ELF-1 (cell line): ENCODE data around the gene ZNF644.
A peak's percentile ranks its signal among the peaks of the same experiment; 100 is the strongest.
"Not testable (repeated sequence)": the region's sequence is repeated elsewhere in the genome, so short reads cannot be mapped to it uniquely, and the experiment has no call there.

Source experiments
- DNase-seq: peaks from one replicate; pipeline ENCODE4 v3.0.0-alpha.2; 2016; ENCODE audit warnings: low read depth, low spot score

ZNF644 gene

DNA sequence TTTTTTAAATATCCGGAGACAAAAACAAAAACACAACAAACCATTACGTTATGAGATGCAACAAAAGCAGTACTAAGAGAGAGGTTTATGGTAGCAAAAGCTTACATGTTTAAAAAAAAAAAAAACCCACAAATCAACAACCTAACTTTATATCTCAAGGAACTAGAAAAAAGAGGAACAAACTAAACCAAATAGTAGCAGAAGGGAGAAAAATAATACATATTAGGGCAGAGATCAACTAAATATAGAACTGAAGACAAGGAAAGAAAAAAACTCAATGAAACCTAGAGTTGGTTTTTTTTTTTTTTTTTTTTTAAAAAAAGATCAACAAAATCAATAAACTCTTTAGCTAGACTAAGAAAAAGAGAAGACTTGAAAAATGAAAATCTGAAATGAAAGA lies 34.9 kb downstream of the ZNF644 start:
- no peak for DNase-seq

DNA sequence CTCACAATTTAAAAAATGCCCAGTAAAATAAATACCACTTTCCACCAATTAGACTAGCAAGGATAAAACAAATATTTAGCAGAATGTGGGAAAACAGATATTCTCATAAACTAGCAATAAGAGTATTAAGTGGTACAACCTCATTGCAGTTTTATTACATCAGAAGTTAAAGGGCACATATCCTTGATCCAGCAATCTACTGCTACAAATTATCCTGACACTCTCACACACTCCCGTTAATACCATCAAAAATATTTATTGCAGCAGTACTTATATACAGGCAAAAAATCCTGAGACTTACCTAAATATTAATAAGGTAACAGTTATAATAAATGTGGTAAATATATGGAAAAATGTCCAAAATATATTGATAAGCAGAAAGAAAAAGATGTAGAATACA lies 44.3 kb downstream of the ZNF644 start:
- no peak for DNase-seq

DNA sequence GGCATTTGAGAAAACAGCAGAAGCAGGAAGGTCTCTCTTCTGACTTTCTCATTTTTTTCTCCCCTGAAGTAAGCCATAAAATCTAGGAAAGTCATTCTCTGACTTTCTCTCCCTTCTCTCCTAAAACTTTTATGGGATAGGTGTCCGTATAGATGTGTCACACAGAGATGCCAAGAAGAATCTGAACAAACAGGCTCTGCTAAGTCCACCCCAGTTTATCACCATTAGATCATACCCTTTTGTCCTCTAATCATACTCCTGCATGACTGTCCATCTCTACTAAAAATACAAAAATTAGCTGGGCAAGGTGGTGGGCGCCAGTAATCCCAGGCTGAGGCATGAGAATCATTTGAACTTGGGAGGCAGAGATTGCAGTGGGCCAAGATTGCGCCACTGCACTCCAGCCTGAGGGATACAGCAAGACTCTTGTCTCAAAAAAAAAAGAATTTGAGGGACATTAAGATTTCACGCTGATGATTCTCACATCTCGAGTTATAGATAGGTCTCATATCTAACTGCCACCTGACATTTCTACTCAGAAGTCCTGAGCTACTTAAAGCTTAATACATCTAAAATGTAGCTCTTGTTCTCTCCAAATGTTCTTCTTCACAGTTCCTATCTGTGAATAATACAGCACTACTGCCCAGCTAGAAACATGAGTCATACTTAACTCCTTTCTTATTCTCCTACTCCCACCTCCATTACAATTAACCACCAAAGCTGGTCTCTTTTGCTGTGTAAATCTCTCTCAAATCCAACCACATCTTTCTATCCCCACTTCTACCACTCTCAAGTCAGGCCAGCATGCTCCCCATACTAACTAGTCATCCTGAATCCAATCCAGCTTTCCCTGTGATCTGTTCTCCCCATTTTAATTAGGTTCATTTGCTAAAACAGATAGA lies 47.7 kb downstream of the ZNF644 start:
- DNase-seq = no peak

DNA sequence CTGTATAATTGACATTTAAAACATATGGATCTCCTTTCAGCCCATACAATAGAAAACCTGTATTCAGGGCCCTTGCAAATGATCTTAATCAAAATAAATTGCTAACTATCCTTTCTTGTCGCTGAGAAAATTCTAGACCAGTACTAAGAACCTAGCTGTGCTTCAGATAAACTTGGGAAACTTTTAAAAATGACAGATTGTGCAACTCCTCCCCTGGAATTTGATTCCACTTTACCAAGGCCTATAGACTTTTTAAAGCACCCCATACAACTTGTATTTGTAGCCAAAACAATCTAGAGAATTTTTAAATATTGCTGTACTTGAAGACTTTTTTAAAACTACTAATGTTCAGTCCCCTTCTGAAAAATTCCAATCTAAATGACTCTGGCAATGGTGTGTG lies 51.6 kb downstream of the ZNF644 start:
- no peak for DNase-seq

DNA sequence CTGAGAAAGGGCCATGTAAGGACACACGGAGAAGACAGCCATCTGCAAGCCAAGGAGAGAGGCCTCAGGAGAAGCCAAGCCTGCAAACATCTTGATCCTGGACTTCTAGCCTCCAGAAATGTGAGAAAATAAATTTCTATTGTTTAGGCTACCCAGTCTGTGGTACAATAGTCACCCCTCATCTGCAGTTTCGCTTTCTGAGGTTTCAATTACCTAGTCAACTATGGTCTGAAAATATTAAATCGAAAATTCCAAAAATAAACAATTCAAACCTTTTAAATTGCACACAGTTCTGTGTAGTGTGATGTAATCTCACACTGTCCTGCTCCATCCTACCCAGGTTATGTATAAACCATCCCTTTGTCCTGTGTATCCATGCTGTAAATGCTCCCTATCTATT lies 52.6 kb downstream of the ZNF644 start:
- no peak for DNase-seq

DNA sequence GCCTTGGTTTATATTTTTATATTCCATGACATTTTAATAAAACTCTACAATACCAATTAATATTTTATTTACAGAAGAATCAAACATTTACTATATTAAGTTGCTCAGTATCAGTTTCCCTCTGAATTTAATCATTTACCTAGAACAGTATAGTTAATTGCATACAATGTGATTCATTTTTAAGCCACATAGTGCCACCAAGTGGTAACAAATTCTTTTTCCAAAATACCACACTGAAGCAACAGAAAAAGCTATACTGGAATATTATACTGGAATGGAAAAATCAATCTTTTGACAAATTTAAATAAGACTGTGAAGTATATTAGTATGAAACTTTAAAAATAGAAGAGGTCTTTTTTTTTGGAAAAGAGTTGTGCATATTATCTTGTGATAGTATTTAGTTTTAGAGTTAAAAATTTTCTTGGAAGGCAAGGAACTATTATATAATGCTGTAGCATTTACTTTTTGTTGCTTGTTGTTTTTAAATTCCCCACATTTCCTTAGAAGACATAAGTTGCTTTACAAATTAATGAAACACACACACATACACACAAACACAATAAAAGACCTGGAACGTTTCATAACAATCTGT lies 57.3 kb downstream of the ZNF644 start:
- DNase-seq = no peak

DNA sequence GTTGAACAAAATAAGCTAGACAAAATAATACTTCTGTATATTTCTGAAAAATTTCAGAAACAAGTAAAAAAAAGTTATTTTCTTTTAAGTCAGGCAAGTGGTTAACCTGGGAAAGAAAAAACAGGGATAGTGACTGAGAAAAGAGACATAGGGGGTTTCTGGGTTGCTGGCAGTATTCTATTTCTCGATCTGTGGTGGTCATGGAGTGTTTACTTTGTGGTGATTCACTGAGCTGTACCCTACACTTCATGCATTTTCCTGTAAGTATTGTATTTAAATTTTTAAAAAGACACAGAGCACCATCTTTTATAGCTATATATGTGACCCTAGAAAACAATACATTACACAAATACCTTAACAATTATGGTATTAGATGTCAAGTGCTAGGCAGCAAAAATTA lies 58.2 kb downstream of the ZNF644 start:
- DNase-seq = no peak

DNA sequence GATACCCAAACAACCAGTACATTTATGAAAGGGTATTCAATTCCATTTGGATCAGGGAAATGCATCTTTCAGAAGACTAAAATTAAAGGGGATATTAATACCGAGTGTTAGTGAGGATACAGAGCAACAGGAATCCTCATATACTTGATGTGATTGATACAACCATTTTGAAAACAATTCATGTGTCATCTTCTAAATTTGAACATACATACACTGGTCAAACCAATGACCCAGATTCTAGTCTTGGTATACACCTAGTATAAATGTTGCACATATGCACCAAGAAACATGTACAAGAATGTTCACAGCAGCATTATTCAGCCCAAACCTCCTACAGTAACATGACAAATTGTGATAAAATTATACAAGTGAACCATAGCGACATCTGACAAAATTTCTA lies 58.6 kb downstream of the ZNF644 start:
- no peak for DNase-seq

DNA sequence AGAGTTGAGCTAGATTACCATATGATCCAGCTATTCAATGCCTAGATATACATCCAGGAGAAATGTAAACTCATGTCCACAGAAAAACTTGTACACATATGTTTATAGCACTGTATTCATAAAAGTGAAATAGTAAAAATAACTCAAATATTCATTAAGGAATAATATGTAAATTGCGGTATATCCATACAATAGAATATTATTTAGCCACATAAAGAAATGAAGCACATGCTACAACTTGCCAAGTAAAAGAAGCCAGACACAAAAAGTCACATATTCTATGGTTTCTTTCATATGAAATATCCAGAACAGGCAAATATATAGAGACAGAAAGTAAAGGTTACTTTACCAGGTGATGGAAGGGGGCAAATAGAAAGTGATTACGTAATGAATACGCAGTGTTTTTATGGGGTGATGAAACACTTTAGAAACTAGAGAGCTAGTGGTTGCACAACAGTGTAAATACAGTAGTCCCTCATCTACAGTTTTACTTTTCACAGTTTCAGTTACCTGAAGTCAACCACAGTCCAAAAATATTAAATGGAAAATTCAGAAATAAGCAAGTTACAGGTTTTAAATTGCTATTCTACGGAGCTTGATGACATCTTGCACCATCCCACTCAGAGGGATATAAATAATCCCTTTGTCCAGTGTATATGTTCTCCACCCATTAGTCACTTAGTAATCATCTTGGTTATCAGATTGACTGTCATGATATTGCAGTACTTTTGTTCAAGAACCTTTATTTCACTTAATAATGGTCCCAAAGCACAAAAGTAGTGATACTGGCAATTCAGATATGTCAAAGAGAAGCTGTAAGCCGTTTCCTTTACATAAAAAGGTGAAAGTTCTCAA lies 62.3 kb downstream of the ZNF644 start:
- no peak for DNase-seq

DNA sequence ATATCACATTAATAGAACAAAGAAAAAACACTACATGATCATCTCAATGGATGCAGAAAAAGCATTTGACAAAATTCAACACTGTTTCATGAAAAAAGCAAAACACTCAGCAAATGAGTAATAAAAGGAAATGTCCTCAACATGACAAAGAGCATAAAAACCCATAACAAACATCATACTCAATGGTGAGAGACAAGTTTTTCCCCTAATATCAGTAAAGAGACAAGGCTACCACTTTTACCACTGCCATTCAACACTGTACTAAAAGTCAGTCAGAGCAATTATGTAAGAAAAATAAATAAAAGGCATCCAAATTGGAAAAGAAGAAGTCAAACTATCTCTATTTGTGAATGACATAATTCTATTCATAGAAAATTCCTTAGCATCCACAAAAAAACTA lies 64.3 kb downstream of the ZNF644 start:
- DNase-seq = no peak

DNA sequence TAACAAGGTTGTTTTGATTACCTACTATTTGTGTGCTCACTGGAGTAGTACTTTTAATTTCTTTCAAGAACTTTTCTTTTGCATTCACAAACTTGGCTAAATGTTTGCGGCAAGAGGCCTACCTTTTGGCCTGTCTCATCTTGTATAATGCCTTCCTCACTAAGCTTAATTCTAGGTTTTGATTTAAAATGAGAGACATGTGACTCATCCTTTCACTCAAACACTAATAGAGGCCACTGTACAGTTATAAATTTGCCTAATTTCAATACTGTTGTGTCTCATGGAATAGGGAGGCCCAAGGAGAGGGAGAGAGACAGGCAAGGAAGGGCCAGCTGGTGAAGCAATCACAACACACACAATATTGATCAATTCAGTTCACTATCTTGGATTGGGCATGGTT lies 66.1 kb downstream of the ZNF644 start:
- DNase-seq = no peak

DNA sequence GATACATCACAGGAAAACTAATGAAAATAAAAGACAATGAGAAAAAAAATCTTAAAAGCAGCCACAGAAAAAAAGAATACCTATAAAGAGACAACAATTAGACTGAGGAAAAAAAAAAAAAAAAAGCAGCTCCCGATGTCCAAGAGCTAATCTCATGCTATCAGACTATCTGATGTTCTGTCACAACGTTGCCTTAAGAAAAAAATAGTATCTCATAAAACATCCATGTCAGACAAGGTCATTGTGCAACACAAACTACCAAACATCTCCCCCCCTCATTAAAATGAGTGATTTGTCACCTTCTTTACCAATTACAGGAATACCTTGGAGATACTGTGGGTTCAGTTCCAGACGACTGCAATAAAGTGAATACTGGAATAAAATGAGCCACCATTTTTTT lies 68.9 kb downstream of the ZNF644 start:
- no peak for DNase-seq

DNA sequence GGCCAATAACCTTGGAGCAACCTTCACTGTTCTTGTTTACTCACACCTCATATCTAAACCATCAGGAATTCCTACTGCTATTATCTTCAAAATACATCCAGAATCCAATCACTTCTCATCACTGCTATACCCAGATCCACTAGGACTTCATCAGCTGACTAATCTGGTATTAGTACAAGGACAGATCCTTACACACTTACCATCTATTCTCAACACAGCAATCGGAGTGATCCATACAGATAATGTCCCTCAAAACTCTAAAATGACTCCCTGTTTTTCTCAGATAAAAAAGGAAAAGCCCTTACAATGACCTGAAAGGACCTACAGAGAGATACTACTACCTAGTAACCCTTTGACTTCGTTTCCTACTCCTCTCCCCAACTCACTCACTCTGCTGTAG lies 70.8 kb downstream of the ZNF644 start:
- DNase-seq = no peak

DNA sequence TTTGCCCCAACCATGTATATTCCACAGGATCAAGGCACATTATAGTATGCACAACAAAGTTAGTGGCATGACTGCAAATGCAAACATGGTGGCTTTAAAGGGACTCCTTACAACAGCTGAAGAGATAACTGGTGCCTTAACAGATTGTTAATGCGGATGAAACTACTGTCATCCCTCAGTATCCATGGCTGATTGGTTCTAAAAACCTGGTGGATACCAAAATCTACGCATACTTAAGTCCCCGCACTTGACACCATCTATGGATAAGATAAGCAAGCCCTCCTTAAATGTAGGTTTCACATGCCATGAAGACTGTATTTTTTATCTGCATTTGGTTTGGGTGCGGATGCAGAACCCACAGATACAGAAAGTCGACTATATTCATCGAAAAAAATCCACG lies 73.5 kb downstream of the ZNF644 start:
- DNase-seq = no peak

DNA sequence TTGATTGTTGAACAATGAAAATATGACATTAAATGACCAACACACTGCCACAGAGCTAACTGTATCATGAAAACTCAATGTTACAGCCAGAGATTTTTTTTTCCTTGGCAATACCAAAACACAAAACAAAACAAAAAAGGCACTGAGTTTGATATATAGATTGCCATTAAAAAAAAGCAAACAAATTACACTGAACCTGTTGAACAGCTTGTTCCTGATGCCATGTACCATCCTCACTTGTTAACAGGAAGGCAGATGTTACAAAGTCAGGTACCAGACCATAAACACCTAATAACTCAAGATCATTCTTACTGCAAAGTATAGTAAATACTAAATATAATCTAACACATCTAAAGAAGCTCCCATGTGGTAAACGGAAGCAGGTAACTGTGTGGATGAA lies 75.2 kb downstream of the ZNF644 start:
- DNase-seq = no peak

DNA sequence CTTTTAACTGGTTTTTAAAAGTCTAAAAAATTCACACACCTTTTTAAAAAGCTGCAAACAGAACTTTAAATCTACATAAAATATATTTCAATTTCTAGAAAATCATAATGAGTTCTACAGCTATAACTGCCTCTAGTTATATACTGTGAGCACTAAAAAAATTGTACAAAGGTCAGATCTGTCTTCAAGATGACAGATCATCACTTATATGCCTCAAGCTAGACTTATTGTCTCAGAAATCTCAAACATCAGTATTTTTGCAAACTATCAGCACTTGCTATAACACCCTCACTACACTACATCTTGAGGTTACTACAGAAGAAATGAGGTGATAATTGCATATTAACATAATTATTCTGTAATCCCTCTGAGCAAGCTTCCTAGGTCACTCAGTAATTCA lies 76.5 kb downstream of the ZNF644 start:
- DNase-seq = no peak

DNA sequence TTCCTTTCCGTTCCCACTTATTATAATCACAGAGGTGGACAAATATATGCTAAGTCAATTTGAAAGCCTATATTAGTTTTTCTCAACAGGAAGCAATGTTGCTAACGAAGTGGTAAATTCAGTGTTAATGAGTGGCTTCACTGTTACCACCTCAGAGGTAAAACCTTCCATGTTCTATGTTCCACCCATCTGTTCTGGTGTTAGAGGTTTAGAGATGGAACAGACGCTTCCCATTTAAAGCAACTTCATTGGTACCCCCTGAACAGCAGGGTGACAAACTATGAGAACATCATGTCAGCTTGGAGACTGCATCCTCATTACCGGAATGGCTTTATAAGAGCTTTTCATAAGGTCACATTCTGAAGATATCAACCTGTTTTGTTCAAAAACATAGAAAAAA lies 77.9 kb downstream of the ZNF644 start:
- no peak for DNase-seq

DNA sequence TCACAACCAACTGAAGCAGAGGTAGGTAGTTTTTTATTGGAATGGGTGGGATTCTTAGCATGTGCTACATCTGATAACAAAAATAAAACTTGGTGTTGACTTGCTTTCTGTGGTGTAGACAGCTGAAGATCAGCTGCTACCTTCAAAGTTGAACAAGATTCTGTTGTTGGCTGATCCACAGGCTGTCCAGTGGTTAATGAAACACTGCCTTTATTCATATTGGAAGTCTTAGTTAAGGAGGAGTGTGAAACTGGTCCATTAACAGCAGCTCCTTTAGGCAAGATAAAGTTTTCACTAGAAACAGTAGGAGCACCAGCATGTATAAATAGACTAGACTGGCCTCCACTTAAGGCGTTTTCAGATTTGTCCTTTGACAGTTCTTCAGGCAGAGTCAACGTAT lies 81.1 kb downstream of the ZNF644 start:
- DNase-seq = no peak

DNA sequence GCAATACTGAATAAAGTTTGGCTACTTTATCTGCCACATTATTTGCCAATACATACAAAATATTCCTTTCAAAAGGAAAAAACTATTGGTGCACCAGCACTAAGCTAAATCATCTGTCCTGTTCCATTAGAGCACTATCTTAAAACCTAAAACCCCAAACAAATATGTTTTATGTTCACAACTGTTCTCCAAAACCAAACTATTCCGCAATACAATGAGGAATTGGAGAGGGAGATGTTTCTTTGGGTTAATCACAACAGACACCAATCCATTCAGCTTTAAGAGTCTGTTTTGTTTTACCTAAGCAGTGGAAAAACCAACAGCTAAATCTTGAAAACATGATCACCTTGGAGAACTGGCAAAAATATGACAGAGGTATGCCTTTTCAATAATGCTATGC lies 85.1 kb downstream of the ZNF644 start:
- no peak for DNase-seq

DNA sequence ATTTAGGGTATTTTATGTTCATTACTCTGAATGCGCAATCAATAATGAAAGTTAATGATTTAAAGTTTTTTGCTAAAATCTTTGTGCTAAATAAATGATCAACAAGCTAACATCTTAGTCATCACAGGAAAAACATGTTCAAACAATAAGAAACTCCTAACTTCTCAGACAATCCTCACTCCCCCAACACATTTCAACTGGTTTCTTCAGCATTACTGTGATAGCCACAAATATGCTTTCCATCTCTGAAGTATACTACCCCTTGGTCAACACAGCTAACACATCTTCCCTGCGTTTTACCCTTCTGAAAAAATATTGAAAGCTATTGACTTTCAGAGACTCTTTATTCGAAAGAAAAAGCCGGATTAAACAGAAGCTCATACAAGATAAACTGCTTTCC lies 85.8 kb downstream of the ZNF644 start:
- DNase-seq = no peak

DNA sequence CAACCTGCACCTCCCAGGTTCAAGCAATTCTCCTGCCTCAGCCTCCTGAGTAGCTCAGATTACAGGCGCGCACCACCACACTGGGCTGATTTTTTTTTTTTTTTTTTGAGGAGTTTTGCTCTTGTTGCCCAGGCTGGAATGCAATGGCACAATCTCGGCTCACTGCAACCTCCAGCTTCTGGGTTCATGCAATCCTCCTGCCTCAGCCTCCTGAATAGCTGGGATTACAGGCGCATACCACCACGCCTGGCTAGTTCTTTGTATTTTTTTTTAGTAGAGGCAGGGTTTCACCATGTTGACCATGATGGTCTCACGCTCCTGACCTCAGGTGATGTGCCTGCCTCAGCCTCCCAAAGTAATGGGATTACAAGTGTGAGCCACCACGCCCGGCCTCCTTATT lies 93.6 kb downstream of the ZNF644 start:
- DNase-seq = not testable (repeated sequence)

DNA sequence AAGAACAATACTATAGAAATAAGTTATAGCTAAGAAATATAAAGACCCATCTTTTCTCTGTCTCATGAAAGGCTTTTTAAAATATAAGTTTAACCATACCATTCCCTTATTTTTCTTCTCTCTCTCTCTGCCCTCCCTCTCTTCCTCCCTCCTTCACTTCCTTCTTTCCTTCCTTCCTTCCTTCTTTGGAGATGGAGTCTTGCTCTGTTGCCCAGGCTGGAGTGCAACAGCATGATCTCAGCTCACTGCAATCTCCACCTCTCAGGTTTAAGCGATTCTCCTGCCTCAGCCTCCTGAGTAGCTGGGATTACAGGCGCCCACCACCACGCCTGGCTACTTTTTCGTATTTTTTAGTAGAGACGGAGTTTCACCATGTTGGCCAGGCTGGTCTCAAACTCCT lies 94.2 kb downstream of the ZNF644 start:
- DNase-seq = not testable (repeated sequence)

DNA sequence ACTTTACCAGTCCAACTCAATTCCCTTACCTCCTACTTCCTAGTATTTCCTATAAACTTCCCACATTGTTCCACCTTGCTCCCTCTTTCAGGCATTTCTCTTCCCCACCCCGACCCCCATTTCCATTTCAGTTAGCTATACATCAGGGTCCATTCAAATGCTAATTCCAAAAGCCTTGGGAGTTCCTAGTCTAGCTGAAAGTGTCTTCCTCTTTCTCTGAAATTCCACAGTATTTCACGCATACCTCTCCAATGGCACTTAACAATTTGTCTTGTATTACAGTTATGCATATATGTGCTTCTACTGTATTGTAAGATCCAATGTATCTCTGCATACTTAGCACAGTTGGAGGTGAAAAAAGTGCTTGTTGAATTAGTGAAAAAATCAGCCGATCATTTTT lies 94.9 kb downstream of the ZNF644 start:
- DNase-seq = peak; percentile 34
